Nephron (organoid): Measurements from ENCODE around the gene ACAD11.
"Not testable (repeated sequence)": the region's sequence is repeated elsewhere in the genome, so short reads cannot be mapped to it uniquely, and the experiment has no call there.

Experiments
- H3K27ac Mint-ChIP-seq, 3 experiments: 2 replicates each; pipeline ENCODE4 v1.8.0; 2020; ENCODE audit warnings: mixed read lengths in 3 of 3, mild to moderate bottlenecking in 2 of 3, moderate library complexity in 1 of 3
- H3K27me3 Mint-ChIP-seq: 2 replicates; pipeline ENCODE4 v1.8.0; 2021; ENCODE audit warnings: low read depth, mild to moderate bottlenecking, moderate library complexity, mixed read lengths
- H3K36me3 Mint-ChIP-seq: 2 replicates; pipeline ENCODE4 v1.8.0; 2020; ENCODE audit warnings: low read depth, mixed read lengths
- H3K4me1 Mint-ChIP-seq: 2 replicates; pipeline ENCODE4 v1.8.0; 2020; ENCODE audit warnings: mixed read lengths
- H3K4me3 Mint-ChIP-seq, 3 experiments: 2 replicates each; pipeline ENCODE4 v1.8.0; 2020; ENCODE audit warnings: mild to moderate bottlenecking in 3 of 3, mixed read lengths in 3 of 3, moderate library complexity in 2 of 3
- H3K9me3 Mint-ChIP-seq: 2 replicates; pipeline ENCODE4 v1.8.0; 2020; ENCODE audit warnings: mixed read lengths
- CTCF ChIP-seq, 3 experiments: fragments of 200-600 bp; sonication (generic); IDR thresholded peaks; one replicate each; pipeline ENCODE4 v1.5.0; 2021; ENCODE audit warnings: antibody characterized with exemption in 3 of 3; ENCODE audit not compliant: unreplicated experiment in 3 of 3

ACAD11 gene

GRCh38 chr3:132568422-132568821 lies 91.2 kb downstream of the ACAD11 start:
- H3K9me3 Mint-ChIP-seq, result peaks cover 7% of the 10 kb centered on the region
- TF ChIP-seq CTCF (IDR thresholded peaks at IDR 0.05; ENCODE audit: unreplicated experiment in 3 of 3), result no peak
- H3K4me1 Mint-ChIP-seq, result peaks cover 13% of the 10 kb centered on the region
- no peak overlapping the region for H3K4me3 Mint-ChIP-seq
- H3K36me3 Mint-ChIP-seq, result peaks cover 38% of the 10 kb centered on the region
- no peak overlapping the region for H3K27ac Mint-ChIP-seq
- H3K27me3 Mint-ChIP-seq, result no peaks in the 10 kb centered on the region

- Mint-ChIP-seq H3K27me3 (no peaks in the 10 kb centered on the region), H3K4me1 (peaks cover 20% of the 10 kb centered on the region), H3K27ac (no peak overlapping the region), H3K9me3 (peaks cover 3% of the 10 kb centered on the region), H3K36me3 (peaks cover 20% of the 10 kb centered on the region), H3K4me3 (no peak overlapping the region)
- no peak for TF ChIP-seq CTCF (IDR thresholded peaks at IDR 0.05; ENCODE audit: unreplicated experiment in 3 of 3)
These were observed 95.5 kb downstream of the ACAD11 start for GRCh38 chr3:132564070-132564465.

- peaks cover 24% of the 10 kb centered on the region for H3K36me3 Mint-ChIP-seq
- H3K27me3 Mint-ChIP-seq, result no peaks in the 10 kb centered on the region
- TF ChIP-seq CTCF (IDR thresholded peaks at IDR 0.05; ENCODE audit: unreplicated experiment in 3 of 3), result no peak
- H3K4me3 Mint-ChIP-seq, result no peak overlapping the region
- H3K9me3 Mint-ChIP-seq, result peaks cover 3% of the 10 kb centered on the region
- peaks cover 20% of the 10 kb centered on the region for H3K4me1 Mint-ChIP-seq
- peak overlapping the region in 2 of 3 experiments; percentile 10 to 22 for H3K27ac Mint-ChIP-seq
These were observed 96.1 kb downstream of the ACAD11 start for GRCh38 chr3:132563420-132564069.

GRCh38 chr3:132561003-132561402 lies 98.6 kb downstream of the ACAD11 start:
- Mint-ChIP-seq H3K27me3 (no peaks in the 10 kb centered on the region), H3K27ac (no peak overlapping the region), H3K9me3 (peaks cover 3% of the 10 kb centered on the region), H3K36me3 (peaks cover 31% of the 10 kb centered on the region), H3K4me1 (peaks cover 20% of the 10 kb centered on the region), H3K4me3 (no peak overlapping the region)
- TF ChIP-seq CTCF (IDR thresholded peaks at IDR 0.05; ENCODE audit: unreplicated experiment in 3 of 3), result no peak

- H3K27me3 Mint-ChIP-seq, result no peaks in the 10 kb centered on the region
- no peaks in the 10 kb centered on the region for H3K9me3 Mint-ChIP-seq
- H3K4me1 Mint-ChIP-seq, result peaks cover 18% of the 10 kb centered on the region
- H3K27ac Mint-ChIP-seq, result peak overlapping the region in 1 of 3 experiments; percentile 17
- no peak for TF ChIP-seq CTCF (IDR thresholded peaks at IDR 0.05; ENCODE audit: unreplicated experiment in 3 of 3)
- no peak overlapping the region for H3K4me3 Mint-ChIP-seq
- H3K36me3 Mint-ChIP-seq, result peaks cover 16% of the 10 kb centered on the region
These were observed 103.0 kb downstream of the ACAD11 start for GRCh38 chr3:132556508-132557159.

GRCh38 chr3:132556036-132556386 lies 103.6 kb downstream of the ACAD11 start:
- not testable (repeated sequence) for H3K27me3 Mint-ChIP-seq, H3K4me3 Mint-ChIP-seq, H3K9me3 Mint-ChIP-seq
- peak overlapping the region in 1 of 3 experiments; percentile 36 for H3K27ac Mint-ChIP-seq
- peaks cover 16% of the 10 kb centered on the region for H3K36me3 Mint-ChIP-seq
- peaks cover 18% of the 10 kb centered on the region for H3K4me1 Mint-ChIP-seq
